Uterus (tissue), 4 donors: ENCODE measurements around the gene CYP1A2. TPM values are rescaled to one million over a fixed set of nuclear protein-coding genes. Genes with fewer than 3 reads are reported as not detected.

ENCODE experiments used
- DNase-seq, 2 donors: peaks; one replicate each; pipeline ENCODE4 v3.0.0-alpha.2; 2019 to 2020
- H3K27ac ChIP-seq, 2 donors: fragments of 200-600 bp; sonication (generic); 1 replicate in 1 of 2; 2 replicates in 1 of 2; pipeline ENCODE4 v1.5.1; 2016 to 2018
- H3K27me3 ChIP-seq, 2 donors: fragments of 200-600 bp; sonication (generic); one replicate each; pipeline ENCODE4 v1.5.1; 2018 to 2019; ENCODE audit warnings: control low read depth in 1 of 2
- H3K36me3 ChIP-seq, 2 donors: fragments of 200-600 bp; sonication (generic); one replicate each; pipeline ENCODE4 v1.5.1; 2019; ENCODE audit warnings: control low read depth in 1 of 2
- H3K4me1 ChIP-seq, 2 donors: fragments of 200-600 bp; sonication (generic); one replicate each; pipeline ENCODE4 v1.5.1; 2018 to 2019; ENCODE audit warnings: control low read depth in 1 of 2
- H3K4me3 ChIP-seq, 2 donors: fragments of 200-600 bp; sonication (generic); 1 replicate in 1 of 2; 2 replicates in 1 of 2; pipeline ENCODE4 v1.5.1; 2018 to 2019; ENCODE audit warnings: mild to moderate bottlenecking in 1 of 2
- H3K9me3 ChIP-seq, 2 donors: fragments of 200-600 bp; sonication (generic); one replicate each; pipeline ENCODE4 v1.5.1; 2019; ENCODE audit warnings: control low read depth in 1 of 2
- POLR2A ChIP-seq, 2 donors: fragments of 450-650 bp; IDR thresholded peaks; one replicate each; pipeline ENCODE4 v1.6.1; 2016; ENCODE audit warnings: antibody characterized with exemption in 2 of 2, mild to moderate bottlenecking in 1 of 2, moderate library complexity in 1 of 2
- intact Hi-C: fragments of 100-400 bp; cut with DNase I; formaldehyde crosslinking; loops from one replicate; pipeline ENCODE4 v1.15.1; 2023; ENCODE audit warnings: low total_unique reads
- total RNA-seq, 4 donors: library from RNA; depleted of rRNA in 3 of 4; stranded (reverse); fragments of >200 nt in 3 of 4; gene quantifications; one replicate each; pipeline versions ENCODE4 v1.1.0 to v1.2.4, GENCODE V29; 2014 to 2023
- TF ChIP-seq, protein P1 (sequence below), 4 experiments: fragments of 200-600 bp in 2 of 4; fragments of 450-650 bp in 2 of 4; sonication (generic) in 2 of 4; IDR thresholded peaks; one replicate each; pipeline ENCODE4 v1.5.1; 2016 to 2019; ENCODE audit warnings: antibody characterized with exemption in 4 of 4, mild to moderate bottlenecking in 2 of 4, moderate library complexity in 1 of 4
- donor health status: DM: yes; HTN: yes; CAD: no.

Gene CYP1A2
- total RNA-seq, 4 donors from 2014 or later, result not detected

DNA sequence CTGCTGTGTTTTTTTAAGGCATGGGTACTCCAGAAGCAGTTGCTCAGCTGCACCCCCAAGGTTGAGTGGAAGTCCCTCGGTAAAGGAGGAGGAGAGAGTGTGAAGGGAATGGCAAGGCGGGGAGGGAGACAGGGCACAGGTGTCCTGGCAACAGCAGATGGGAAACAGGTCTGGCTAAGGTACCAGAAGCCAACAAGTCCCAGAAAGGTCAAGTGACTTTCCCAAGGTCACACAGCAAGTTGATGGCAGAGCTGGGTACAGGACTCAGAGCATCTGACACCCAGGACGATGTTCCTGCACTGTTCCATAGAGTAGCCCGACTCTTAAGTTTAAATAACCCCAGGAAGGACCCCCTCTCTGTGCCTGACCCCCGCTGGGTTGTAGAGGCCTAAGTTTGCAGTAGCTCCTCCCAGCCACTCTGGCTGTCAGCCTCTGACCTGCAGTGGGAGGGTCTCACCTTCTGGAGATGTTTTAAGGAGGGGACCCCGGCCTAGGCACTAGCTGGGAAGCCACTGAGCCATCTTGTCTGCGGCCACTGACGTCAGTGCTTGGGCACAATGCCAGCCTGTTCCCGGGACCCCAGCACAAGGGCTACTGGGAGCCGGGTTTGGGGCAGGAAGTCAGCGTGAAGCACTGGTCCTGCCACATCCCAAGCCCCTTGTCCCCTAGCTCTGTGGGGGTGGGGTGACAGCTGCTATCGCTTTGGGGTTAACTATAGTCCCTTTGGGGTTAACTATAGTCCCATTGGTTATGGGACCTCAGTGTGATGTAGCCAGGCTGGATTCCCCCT lies 43.8 kb downstream of the CYP1A2 start:
- H3K27me3 ChIP-seq, result no peaks in the 10 kb centered on the region
- H3K36me3 ChIP-seq, result no peaks in the 10 kb centered on the region
- DNase-seq, result no peak
- H3K27ac ChIP-seq, result no peak overlapping the region
- intact Hi-C loops, result no loop called here
- no peak overlapping the region for H3K4me3 ChIP-seq
- no peak for TF ChIP-seq POLR2A (IDR thresholded peaks at IDR 0.05)
- no peaks in the 10 kb centered on the region for H3K9me3 ChIP-seq
- peaks cover 0 to 23% of the 10 kb centered on the region in 2 donors for H3K4me1 ChIP-seq

DNA sequence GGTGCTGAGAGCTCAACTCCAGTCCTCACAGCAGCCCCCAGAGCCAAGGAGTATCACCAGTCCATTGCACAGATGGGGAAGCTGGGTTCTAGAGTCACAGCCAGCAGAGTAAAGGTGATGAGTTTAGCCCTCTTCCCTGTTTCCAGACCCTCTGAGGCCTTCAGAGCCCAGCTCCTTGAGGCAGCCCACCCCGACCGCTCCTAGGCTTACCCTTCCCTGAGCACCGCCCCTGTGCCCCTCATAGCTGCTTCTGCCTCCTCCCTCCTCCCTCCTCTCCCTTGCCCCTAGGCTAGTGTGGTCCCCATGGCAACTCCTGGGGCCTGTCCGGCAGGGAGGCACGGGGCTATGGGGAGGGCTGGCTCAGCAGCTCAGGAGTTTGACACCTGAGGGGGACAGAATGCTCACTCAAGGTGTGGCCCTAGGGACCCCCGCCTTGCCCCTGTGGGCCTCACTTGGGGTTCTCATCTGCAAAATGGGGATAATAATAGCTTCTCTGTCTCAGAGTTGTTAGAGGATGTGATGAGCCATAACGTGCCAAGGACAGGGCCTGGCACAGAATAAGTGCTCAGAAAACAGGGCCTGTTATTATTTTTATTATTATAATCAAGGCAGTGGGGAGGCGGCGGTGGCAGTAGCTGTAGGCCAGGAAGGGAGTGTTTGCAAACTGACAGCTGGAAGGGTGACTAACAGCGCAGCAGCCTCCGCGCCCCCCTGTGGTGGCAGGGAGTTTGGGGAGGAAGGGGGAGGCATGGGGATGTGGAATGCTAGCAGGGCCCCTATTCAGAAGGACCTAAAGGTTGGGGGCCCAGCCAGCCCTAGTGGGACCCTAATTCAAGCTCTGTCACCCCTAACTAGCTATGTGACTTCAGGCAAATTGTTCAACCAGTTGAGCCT lies 44.7 kb downstream of the CYP1A2 start:
- intact Hi-C loops, result no loop called here
- no peaks in the 10 kb centered on the region for H3K27me3 ChIP-seq
- no peak overlapping the region for H3K4me3 ChIP-seq
- peaks cover 0 to 15% of the 10 kb centered on the region in 2 donors for H3K4me1 ChIP-seq
- TF ChIP-seq, protein P1, sequence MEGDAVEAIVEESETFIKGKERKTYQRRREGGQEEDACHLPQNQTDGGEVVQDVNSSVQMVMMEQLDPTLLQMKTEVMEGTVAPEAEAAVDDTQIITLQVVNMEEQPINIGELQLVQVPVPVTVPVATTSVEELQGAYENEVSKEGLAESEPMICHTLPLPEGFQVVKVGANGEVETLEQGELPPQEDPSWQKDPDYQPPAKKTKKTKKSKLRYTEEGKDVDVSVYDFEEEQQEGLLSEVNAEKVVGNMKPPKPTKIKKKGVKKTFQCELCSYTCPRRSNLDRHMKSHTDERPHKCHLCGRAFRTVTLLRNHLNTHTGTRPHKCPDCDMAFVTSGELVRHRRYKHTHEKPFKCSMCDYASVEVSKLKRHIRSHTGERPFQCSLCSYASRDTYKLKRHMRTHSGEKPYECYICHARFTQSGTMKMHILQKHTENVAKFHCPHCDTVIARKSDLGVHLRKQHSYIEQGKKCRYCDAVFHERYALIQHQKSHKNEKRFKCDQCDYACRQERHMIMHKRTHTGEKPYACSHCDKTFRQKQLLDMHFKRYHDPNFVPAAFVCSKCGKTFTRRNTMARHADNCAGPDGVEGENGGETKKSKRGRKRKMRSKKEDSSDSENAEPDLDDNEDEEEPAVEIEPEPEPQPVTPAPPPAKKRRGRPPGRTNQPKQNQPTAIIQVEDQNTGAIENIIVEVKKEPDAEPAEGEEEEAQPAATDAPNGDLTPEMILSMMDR (IDR thresholded peaks at IDR 0.05), result no peak
- TF ChIP-seq POLR2A (IDR thresholded peaks at IDR 0.05), result no peak
- no peaks in the 10 kb centered on the region for H3K36me3 ChIP-seq
- no peak overlapping the region for H3K27ac ChIP-seq
- DNase-seq, result no peak
- no peaks in the 10 kb centered on the region for H3K9me3 ChIP-seq

DNA sequence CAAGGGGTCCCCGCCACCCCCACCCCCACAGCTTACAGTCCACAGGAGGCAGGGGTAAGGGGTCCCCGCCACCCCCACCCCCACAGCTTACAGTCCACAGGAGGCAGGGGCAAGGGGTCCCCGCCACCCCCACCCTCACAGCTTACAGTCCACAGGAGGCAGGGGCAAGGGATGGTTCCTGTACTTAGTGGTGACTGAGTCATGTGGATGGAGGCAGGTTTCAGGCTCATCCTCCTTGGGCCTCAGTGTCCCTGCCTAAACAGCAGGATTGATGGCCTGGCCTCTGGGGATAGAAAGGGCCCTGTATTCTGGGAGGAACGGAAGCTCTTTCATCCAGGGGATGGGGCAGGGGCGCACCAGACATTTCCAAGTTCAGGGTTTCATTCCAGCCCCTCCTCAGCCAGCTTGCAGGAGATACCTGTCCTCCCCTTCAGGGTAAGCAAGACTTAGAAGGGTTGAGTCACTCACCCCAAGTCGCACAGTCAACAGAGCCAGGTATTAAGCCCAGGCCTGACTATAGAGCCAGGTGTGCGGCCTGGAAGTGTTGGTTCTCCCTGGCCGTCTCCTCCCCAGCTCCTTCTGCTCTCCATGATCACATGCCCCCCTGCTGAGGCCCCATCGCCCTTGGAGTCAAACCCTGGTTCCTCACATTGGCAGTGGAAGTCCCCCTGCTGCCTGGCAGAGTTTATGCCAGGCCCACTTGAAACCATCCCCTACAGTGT lies 45.8 kb downstream of the CYP1A2 start:
- no peaks in the 10 kb centered on the region for H3K36me3 ChIP-seq
- intact Hi-C loops, result no loop called here
- no peak overlapping the region for H3K4me3 ChIP-seq
- H3K27ac ChIP-seq, result no peak overlapping the region
- TF ChIP-seq, protein P1 (IDR thresholded peaks at IDR 0.05), result no peak
- no peak for TF ChIP-seq POLR2A (IDR thresholded peaks at IDR 0.05)
- no peaks in the 10 kb centered on the region for H3K9me3 ChIP-seq
- no peak for DNase-seq
- H3K27me3 ChIP-seq, result no peaks in the 10 kb centered on the region
- peaks cover 0 to 13% of the 10 kb centered on the region in 2 donors for H3K4me1 ChIP-seq

DNA sequence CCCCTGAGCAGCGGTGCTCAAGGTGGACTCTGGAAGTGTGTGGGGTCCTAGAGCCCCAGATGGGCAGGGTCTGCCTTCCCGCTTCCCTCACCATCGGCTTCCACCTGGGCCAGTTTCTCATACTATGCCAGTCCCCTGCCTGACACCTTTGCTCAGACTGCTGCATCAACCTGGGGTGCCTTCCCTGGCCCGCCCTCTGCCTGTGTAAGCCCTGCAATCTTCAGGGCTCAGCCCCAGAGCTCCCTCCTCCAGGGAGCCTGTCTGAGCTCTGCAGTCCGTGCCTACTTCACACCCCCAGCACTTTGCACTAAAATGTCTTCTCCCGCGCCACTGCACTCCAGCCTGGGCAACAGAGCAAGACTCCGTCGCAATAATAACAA lies 46.3 kb downstream of the CYP1A2 start:
- no peak for DNase-seq
- TF ChIP-seq, protein P1 (IDR thresholded peaks at IDR 0.05), result no peak
- TF ChIP-seq POLR2A (IDR thresholded peaks at IDR 0.05), result no peak
- H3K4me1 ChIP-seq, result peaks cover 0 to 8% of the 10 kb centered on the region in 2 donors
- no peak overlapping the region for H3K27ac ChIP-seq
- intact Hi-C loops, result no loop called here
- H3K36me3 ChIP-seq, result no peaks in the 10 kb centered on the region
- no peak overlapping the region for H3K4me3 ChIP-seq
- no peaks in the 10 kb centered on the region for H3K9me3 ChIP-seq
- H3K27me3 ChIP-seq, result no peaks in the 10 kb centered on the region

DNA sequence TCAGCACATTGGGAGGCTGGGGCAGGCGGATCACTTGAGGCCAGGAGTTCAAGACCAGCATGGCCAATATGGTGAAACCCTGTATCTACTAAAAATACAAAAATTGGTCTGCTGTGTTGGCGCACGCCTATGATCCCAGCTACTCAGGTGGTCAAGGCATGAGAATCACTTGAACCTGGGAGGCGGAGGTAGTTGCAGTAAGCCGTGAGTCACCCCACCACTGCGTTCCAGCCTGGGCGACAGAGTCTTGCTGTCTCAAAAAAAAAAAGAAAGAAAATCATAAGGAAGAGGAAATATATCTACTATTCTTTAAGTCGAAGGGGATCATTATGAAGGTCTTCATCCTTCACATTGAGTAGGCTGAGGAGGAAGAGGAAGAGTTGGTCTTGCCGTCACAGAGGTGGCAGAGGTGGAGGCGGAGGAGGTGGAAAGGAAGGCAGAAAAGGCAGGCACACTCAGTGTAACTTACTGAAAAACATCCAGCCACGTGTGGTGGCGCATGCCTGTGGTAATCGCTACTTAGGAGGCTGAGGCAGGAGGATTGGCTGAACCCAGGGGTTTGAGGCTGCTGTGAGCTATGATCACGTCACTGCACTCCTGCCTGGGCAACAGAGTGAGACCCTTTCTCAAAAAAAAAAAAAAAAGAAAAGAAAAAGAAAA lies 47.5 kb downstream of the CYP1A2 start:
- no peak for DNase-seq
- Histone ChIP-seq H3K27me3 (no peaks in the 10 kb centered on the region), H3K4me3 (no peak overlapping the region), H3K4me1 (no peaks in the 10 kb centered on the region), H3K36me3 (no peaks in the 10 kb centered on the region), H3K9me3 (no peaks in the 10 kb centered on the region), H3K27ac (no peak overlapping the region)
- TF ChIP-seq, protein P1 (IDR thresholded peaks at IDR 0.05), result no peak
- no peak for TF ChIP-seq POLR2A (IDR thresholded peaks at IDR 0.05)
- intact Hi-C loops, result no loop called here
